ENCODE results near the gene CHST15.

DNA sequence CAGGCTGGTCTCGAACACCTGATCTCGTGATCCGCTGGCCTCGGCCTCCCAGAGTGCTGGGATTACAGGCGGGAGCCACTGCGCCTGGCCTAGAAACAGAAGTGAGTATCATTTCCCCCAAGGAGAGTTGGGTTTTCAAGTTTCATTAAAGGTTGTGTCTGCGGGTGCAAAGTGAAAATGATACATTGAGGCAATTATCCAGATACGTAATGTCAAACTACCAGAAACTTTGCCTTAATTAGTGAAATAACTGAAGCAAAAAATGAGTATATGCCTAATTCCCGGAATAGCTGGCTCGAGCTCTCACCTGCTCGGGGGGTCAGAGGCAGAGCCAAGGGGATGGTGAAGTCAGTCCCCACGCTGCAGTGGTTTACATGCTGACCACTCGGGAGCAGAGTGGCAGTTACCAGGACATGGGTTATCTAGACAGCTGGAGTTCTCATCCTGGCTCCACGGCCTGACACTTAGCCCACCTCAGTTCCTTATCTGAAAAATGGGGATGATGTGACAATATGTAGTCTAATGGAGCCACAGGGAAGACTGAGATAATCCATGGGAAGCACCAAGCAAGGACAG, 25.5 kb downstream of the CHST15 start:
- TF ChIP-seq CTCF (IDR thresholded peaks at IDR 0.05) (no peak), POLR2A (IDR thresholded peaks at IDR 0.05) (no peak)

Measured in ovary (tissue), 3 donors.